Sigmoid colon (tissue), 4 donors: ENCODE measurements around the gene ARHGAP15.

Experiments
- POLR2AphosphoS5 ChIP-seq, 4 donors: sonication (generic); formaldehyde crosslinking; IDR thresholded peaks; one replicate each; pipeline ENCODE4 v1.6.1; 2017; ENCODE audit warnings: antibody characterized with exemption in 4 of 4
- TF ChIP-seq, protein P1 (sequence below), 4 experiments: fragments of 450-650 bp in 3 of 4; fragments of 200-600 bp in 1 of 4; IDR thresholded peaks; one replicate each; pipeline ENCODE4 v1.5.1; 2016 to 2019; ENCODE audit warnings: antibody characterized with exemption in 4 of 4, mild to moderate bottlenecking in 3 of 4, moderate library complexity in 2 of 4

DNA sequence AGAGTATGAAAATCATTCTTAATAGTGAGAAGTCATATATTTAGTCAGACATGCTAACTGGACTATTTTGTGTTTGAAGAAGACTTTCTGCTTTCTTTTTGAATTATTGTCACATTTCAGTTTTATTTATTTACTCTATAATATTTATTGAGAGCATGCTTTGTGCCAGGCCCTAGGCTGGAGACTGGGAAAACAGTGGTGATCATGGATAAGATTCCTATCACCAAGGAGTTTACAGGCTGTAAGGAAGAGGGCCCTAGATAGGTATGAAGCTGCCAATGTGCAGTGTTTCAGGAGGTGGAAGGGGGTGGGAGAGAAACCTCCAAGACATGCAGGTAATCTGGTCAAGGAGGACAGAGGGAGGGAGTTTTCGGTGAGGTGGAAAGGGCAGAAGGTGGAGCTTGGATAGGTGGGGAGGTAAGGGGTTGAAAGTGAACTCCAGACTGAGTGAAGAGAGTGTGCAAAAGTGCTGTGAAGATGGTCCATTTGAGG is 207.5 kb downstream of the ARHGAP15 start:
- TF ChIP-seq, protein P1, sequence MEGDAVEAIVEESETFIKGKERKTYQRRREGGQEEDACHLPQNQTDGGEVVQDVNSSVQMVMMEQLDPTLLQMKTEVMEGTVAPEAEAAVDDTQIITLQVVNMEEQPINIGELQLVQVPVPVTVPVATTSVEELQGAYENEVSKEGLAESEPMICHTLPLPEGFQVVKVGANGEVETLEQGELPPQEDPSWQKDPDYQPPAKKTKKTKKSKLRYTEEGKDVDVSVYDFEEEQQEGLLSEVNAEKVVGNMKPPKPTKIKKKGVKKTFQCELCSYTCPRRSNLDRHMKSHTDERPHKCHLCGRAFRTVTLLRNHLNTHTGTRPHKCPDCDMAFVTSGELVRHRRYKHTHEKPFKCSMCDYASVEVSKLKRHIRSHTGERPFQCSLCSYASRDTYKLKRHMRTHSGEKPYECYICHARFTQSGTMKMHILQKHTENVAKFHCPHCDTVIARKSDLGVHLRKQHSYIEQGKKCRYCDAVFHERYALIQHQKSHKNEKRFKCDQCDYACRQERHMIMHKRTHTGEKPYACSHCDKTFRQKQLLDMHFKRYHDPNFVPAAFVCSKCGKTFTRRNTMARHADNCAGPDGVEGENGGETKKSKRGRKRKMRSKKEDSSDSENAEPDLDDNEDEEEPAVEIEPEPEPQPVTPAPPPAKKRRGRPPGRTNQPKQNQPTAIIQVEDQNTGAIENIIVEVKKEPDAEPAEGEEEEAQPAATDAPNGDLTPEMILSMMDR (IDR thresholded peaks at IDR 0.05), result no peak
- TF ChIP-seq POLR2AphosphoS5 (IDR thresholded peaks at IDR 0.05), result no peak
